ENCODE results near the gene ODAM. TPM values are rescaled to one million over a fixed set of nuclear protein-coding genes. Genes with fewer than 3 reads are reported as not detected.

ODAM gene
- total and polyA plus RNA-seq, 2 experiments from 2014 or later: not detected

- H3K4me2 ChIP-seq (ENCODE audit: unreplicated experiment): no peak overlapping the region
- H3F3A ChIP-seq (ENCODE audit: insufficient read depth): no peaks in the 10 kb centered on the region
- no peak for DNase-seq
- no peaks in the 10 kb centered on the region for H4K20me1 ChIP-seq (ENCODE audit: insufficient read depth)
- no peaks in the 10 kb centered on the region for H3K9me3 ChIP-seq (ENCODE audit: low read depth)
- no peaks in the 10 kb centered on the region for H3K4me1 ChIP-seq (ENCODE audit: insufficient read depth)
- WGBS, 2 experiments (ENCODE audit: low coverage in 1 of 2, low lambda C conversion rate in 2 of 2, missing lambda C conversion rate in 2 of 2): 0 to 22% methylated on average over 1 of the region's 1 CpG
- H3K36me3 ChIP-seq (ENCODE audit: low read depth): no peaks in the 10 kb centered on the region
- no peaks in the 10 kb centered on the region for H3K79me2 ChIP-seq (ENCODE audit: insufficient read depth)
- H3K9ac ChIP-seq: no peak overlapping the region
- H2AFZ ChIP-seq: no peak overlapping the region
- H3K27me3 ChIP-seq (replicated peaks; ENCODE audit: insufficient read depth): no peaks in the 10 kb centered on the region
- no peaks in the 10 kb centered on the region for H3K9me2 ChIP-seq (ENCODE audit: insufficient read depth)
- in situ Hi-C loops (cut with MboI): loop anchor here (25.0 kb wide), 1 partner anchor 500 kb away; no protein-coding TSS in a partner anchor
- TF ChIP-seq EZH2 (IDR thresholded peaks at IDR 0.05; ENCODE audit: insufficient read depth, poor library complexity, severe bottlenecking) (no peak), EZH2phosphoT487 (IDR thresholded peaks at IDR 0.05; ENCODE audit: insufficient read depth, low read depth) (no peak)
- no peak overlapping the region for H3K27ac ChIP-seq
- no peak overlapping the region for H3K4me3 ChIP-seq
These were observed 8.3 kb upstream of the ODAM start for GRCh38 chr4:70187216-70187615.

DNA sequence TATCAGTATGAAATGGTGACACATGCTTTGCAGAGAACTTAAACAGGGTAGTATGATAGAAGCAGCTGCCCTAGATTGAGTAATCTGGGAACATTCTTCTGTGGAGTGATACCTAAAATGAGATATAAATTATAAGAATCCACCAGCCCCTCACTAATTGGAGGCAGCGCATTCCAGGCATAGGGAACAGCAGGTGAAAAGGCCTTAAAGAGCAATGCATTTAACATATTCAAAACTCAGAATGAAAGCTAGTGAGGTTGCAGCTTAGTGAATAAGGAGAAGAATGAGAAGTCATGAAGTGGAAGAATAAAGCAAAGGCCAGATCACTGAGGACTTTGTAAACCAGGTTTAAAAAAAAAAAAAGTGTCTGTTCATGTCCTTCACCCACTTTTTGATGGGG, 4.9 kb upstream of the ODAM start:
- TF ChIP-seq EZH2 (IDR thresholded peaks at IDR 0.05; ENCODE audit: insufficient read depth, poor library complexity, severe bottlenecking): no peak
- TF ChIP-seq EZH2phosphoT487 (IDR thresholded peaks at IDR 0.05; ENCODE audit: insufficient read depth, low read depth): no peak

DNA sequence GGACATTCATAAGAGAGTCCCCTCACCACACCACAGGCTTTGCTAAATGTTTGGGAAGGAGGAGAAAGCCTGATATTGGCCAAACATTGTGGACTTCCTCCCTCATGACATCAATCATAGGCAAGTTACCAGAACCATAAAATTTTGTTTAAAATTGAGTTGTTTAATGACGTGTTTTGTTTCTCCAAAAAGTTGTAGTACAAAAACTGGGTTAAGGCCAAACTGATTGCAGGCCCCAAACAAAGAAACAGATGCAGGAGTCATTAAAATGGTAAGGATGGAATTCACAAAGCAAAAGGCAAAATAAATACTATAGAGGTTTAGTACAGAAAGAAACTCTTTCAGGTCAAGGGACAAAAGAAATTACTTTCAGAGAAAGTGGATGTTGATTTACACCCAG, 3.9 kb upstream of the ODAM start:
- H3K9ac ChIP-seq: no peak overlapping the region
- no peak overlapping the region for H3K4me2 ChIP-seq (ENCODE audit: unreplicated experiment)
- H3K79me2 ChIP-seq (ENCODE audit: insufficient read depth): no peaks in the 10 kb centered on the region
- H3K9me3 ChIP-seq (ENCODE audit: low read depth): no peaks in the 10 kb centered on the region
- no peak overlapping the region for H2AFZ ChIP-seq
- H4K20me1 ChIP-seq (ENCODE audit: insufficient read depth): no peaks in the 10 kb centered on the region
- no peaks in the 10 kb centered on the region for H3K36me3 ChIP-seq (ENCODE audit: low read depth)
- no peak overlapping the region for H3K27ac ChIP-seq
- in situ Hi-C loops (cut with MboI): loop anchor here (25.0 kb wide), 1 partner anchor 504 kb away; no protein-coding TSS in a partner anchor
- no peak for TF ChIP-seq EZH2 (IDR thresholded peaks at IDR 0.05; ENCODE audit: insufficient read depth, poor library complexity, severe bottlenecking)
- no peak for TF ChIP-seq EZH2phosphoT487 (IDR thresholded peaks at IDR 0.05; ENCODE audit: insufficient read depth, low read depth)
- no peak overlapping the region for H3K4me3 ChIP-seq
- no peaks in the 10 kb centered on the region for H3K27me3 ChIP-seq (replicated peaks; ENCODE audit: insufficient read depth)
- no peaks in the 10 kb centered on the region for H3F3A ChIP-seq (ENCODE audit: insufficient read depth)
- no peak for DNase-seq
- H3K4me1 ChIP-seq (ENCODE audit: insufficient read depth): no peaks in the 10 kb centered on the region
- 6 to 9% methylated on average over 1 of the region's 1 CpG for WGBS, 2 experiments (ENCODE audit: low coverage in 1 of 2, low lambda C conversion rate in 2 of 2, missing lambda C conversion rate in 2 of 2)
- no peaks in the 10 kb centered on the region for H3K9me2 ChIP-seq (ENCODE audit: insufficient read depth)

More for the DNA sequence above, 4.9 kb upstream of the ODAM start:
- H3K4me2 ChIP-seq (ENCODE audit: unreplicated experiment): no peak overlapping the region
- no peaks in the 10 kb centered on the region for H3K36me3 ChIP-seq (ENCODE audit: low read depth)
- WGBS, 2 experiments (ENCODE audit: low coverage in 1 of 2, low lambda C conversion rate in 2 of 2, missing lambda C conversion rate in 2 of 2): 13 to 29% methylated on average over 1 of the region's 1 CpG
- no peak overlapping the region for H3K27ac ChIP-seq
- DNase-seq: no peak
- no peaks in the 10 kb centered on the region for H3F3A ChIP-seq (ENCODE audit: insufficient read depth)
- H3K4me1 ChIP-seq (ENCODE audit: insufficient read depth): no peaks in the 10 kb centered on the region
- in situ Hi-C loops (cut with MboI): loop anchor here (25.0 kb wide), 1 partner anchor 503 kb away; no protein-coding TSS in a partner anchor
- H3K79me2 ChIP-seq (ENCODE audit: insufficient read depth): no peaks in the 10 kb centered on the region
- H3K9me2 ChIP-seq (ENCODE audit: insufficient read depth): no peaks in the 10 kb centered on the region
- no peak overlapping the region for H2AFZ ChIP-seq
- no peaks in the 10 kb centered on the region for H3K27me3 ChIP-seq (replicated peaks; ENCODE audit: insufficient read depth)
- H3K9ac ChIP-seq: no peak overlapping the region
- H3K4me3 ChIP-seq: no peak overlapping the region
- H4K20me1 ChIP-seq (ENCODE audit: insufficient read depth): no peaks in the 10 kb centered on the region
- H3K9me3 ChIP-seq (ENCODE audit: low read depth): no peaks in the 10 kb centered on the region

DNA sequence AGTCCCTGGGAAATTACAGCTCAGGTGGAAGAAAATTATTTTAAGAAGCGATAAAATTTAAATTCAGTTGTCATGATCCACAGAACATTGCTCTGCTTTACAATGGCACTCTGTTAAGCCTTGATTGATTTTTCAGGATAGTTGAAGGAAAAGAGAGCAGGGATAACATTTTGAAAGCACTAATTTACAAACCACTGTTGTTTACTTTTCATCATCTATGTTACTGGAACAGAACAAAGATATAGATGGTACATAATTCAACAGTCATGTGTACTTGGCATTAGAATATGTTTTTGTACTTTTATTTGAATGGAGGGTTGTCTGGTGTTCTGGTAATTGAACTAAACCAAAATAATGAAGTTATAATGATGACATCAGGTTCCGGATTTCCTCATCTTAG, 2.6 kb upstream of the ODAM start:
- H2AFZ ChIP-seq: no peak overlapping the region
- H3K27me3 ChIP-seq (replicated peaks; ENCODE audit: insufficient read depth): no peaks in the 10 kb centered on the region
- H3K4me3 ChIP-seq: no peak overlapping the region
- H3K4me1 ChIP-seq (ENCODE audit: insufficient read depth): no peaks in the 10 kb centered on the region
- H3K9me2 ChIP-seq (ENCODE audit: insufficient read depth): no peaks in the 10 kb centered on the region
- H4K20me1 ChIP-seq (ENCODE audit: insufficient read depth): no peaks in the 10 kb centered on the region
- no peak overlapping the region for H3K9ac ChIP-seq
- H3K79me2 ChIP-seq (ENCODE audit: insufficient read depth): no peaks in the 10 kb centered on the region
- H3K4me2 ChIP-seq (ENCODE audit: unreplicated experiment): no peak overlapping the region
- in situ Hi-C loops (cut with MboI): loop anchor here (25.0 kb wide), 1 partner anchor 506 kb away; no protein-coding TSS in a partner anchor
- WGBS, 2 experiments (ENCODE audit: low coverage in 1 of 2, low lambda C conversion rate in 2 of 2, missing lambda C conversion rate in 2 of 2): 39 to 50% methylated on average over 2 of the region's 2 CpGs
- H3F3A ChIP-seq (ENCODE audit: insufficient read depth): no peaks in the 10 kb centered on the region
- no peaks in the 10 kb centered on the region for H3K9me3 ChIP-seq (ENCODE audit: low read depth)
- H3K36me3 ChIP-seq (ENCODE audit: low read depth): no peaks in the 10 kb centered on the region
- no peak for DNase-seq
- TF ChIP-seq EZH2 (IDR thresholded peaks at IDR 0.05; ENCODE audit: insufficient read depth, poor library complexity, severe bottlenecking) (no peak), EZH2phosphoT487 (IDR thresholded peaks at IDR 0.05; ENCODE audit: insufficient read depth, low read depth) (no peak)
- no peak overlapping the region for H3K27ac ChIP-seq

GRCh38 chr4:70196857-70197256, 1.3 kb downstream of the ODAM start:
- DNase-seq: no peak
- Histone ChIP-seq H3K27ac (no peak overlapping the region), H3K9me3 (ENCODE audit: low read depth) (no peaks in the 10 kb centered on the region), H3K9ac (no peak overlapping the region), H3K9me2 (ENCODE audit: insufficient read depth) (no peaks in the 10 kb centered on the region), H3F3A (ENCODE audit: insufficient read depth) (no peaks in the 10 kb centered on the region), H3K4me3 (no peak overlapping the region), H3K4me2 (ENCODE audit: unreplicated experiment) (no peak overlapping the region), H3K79me2 (ENCODE audit: insufficient read depth) (no peaks in the 10 kb centered on the region), H3K4me1 (ENCODE audit: insufficient read depth) (no peaks in the 10 kb centered on the region), H2AFZ (no peak overlapping the region), H4K20me1 (ENCODE audit: insufficient read depth) (no peaks in the 10 kb centered on the region), H3K27me3 (replicated peaks; ENCODE audit: insufficient read depth) (no peaks in the 10 kb centered on the region), H3K36me3 (ENCODE audit: low read depth) (no peaks in the 10 kb centered on the region)
- in situ Hi-C loops (cut with MboI): loop anchor here (25.0 kb wide), 1 partner anchor 510 kb away; no protein-coding TSS in a partner anchor
- TF ChIP-seq EZH2 (IDR thresholded peaks at IDR 0.05; ENCODE audit: insufficient read depth, poor library complexity, severe bottlenecking) (no peak), EZH2phosphoT487 (IDR thresholded peaks at IDR 0.05; ENCODE audit: insufficient read depth, low read depth) (no peak)
- WGBS, 2 experiments (ENCODE audit: low coverage in 1 of 2, low lambda C conversion rate in 2 of 2, missing lambda C conversion rate in 2 of 2): 10 to 13% methylated on average over 2 of the region's 2 CpGs

Measured in GM23248 (cell line).